ENCODE measurements around the gene SHISA7. TPM values are rescaled to one million over a fixed set of nuclear protein-coding genes. Genes with fewer than 3 reads are reported as not detected.

Gene SHISA7
- total RNA-seq, 1 experiment from 2014 or later = not detected

- peaks cover 23% of the 10 kb centered on the region for H3K36me3 Mint-ChIP-seq (ENCODE audit: insufficient read depth, unreplicated experiment)
- intact Hi-C loops (cut with micrococcal nuclease; ENCODE audit: unreplicated experiment) = no loop called here
- 0 out of 2 replicates have a peak, but pooled peaks cover 3% of the 10 kb centered on the region for H3K4me1 ChIP-seq
- no peak for DNase-seq
- peak overlapping the region; percentile 76 for H3K4me3 Mint-ChIP-seq (ENCODE audit: unreplicated experiment)
- BruUV-seq (replicated peaks) = TSS peak; percentile 60
- peak overlapping the region; percentile 73 for H3K27ac Mint-ChIP-seq (ENCODE audit: unreplicated experiment)
- peaks cover 7% of the 10 kb centered on the region for H3K4me1 Mint-ChIP-seq (ENCODE audit: low read depth, unreplicated experiment)
- ChIA-PET POLR2A (interaction anchor here (1.0 to 1.2 kb wide), 6 partner anchors 9 to 205 kb away, joined by 3 to 22 read pairs (median 6); partner anchors contain the start of genes HSPBP1, UBE2S and ZNF628), CTCF (interaction anchor here (0.9 to 2.6 kb wide), 6 partner anchors 8 to 96 kb away, joined by 3 to 19 read pairs (median 5); partner anchors contain the start of genes ISOC2 and ZNF628)
- no peaks in the 10 kb centered on the region for H3K9me3 ChIP-seq
- no peaks in the 10 kb centered on the region for H3K27me3 Mint-ChIP-seq (ENCODE audit: insufficient read depth, unreplicated experiment)
- H3K9me3 Mint-ChIP-seq (ENCODE audit: unreplicated experiment) = no peaks in the 10 kb centered on the region
- H3K36me3 ChIP-seq (ENCODE audit: control insufficient read depth, insufficient read depth, low read length) = no peaks in the 10 kb centered on the region; the same call in 1 of the 2 replicates
- H3K4me3 ChIP-seq (ENCODE audit: low read depth, low read length) = peak overlapping the region; percentile 90
- H3K27me3 ChIP-seq (replicated peaks; ENCODE audit: control insufficient read depth, insufficient read depth, low read length) = no peaks in the 10 kb centered on the region
- TF ChIP-seq CTCF (IDR thresholded peaks at IDR 0.05; ENCODE audit: insufficient read depth in 1 of 2, low read depth in 1 of 2, low read length in 1 of 2, severe bottlenecking in 1 of 2, unreplicated experiment in 1 of 2) = no peak
These were observed 42.4 kb upstream of the SHISA7 start for GRCh38 chr19:55485439-55486011.

GRCh38 chr19:55484593-55485438 is 41.7 kb upstream of the SHISA7 start, which contains the start of gene NAT14:
TSS of gene NAT14 (plus strand) at chr19:55485188. CDS start at chr19:55485709, 521 bp downstream.
- 0 out of 2 replicates have a peak, but pooled peaks cover 3% of the 10 kb centered on the region for H3K4me1 ChIP-seq
- no peaks in the 10 kb centered on the region for H3K9me3 Mint-ChIP-seq (ENCODE audit: unreplicated experiment)
- H3K4me3 Mint-ChIP-seq (ENCODE audit: unreplicated experiment) = peak within 1 kb of the TSS; percentile 76
- BruUV-seq (replicated peaks) = no TSS peak
- intact Hi-C loops (cut with micrococcal nuclease; ENCODE audit: unreplicated experiment) = no loop called here
- H3K27me3 ChIP-seq (replicated peaks; ENCODE audit: control insufficient read depth, insufficient read depth, low read length) = no peaks in the 10 kb centered on the region
- peaks cover 7% of the 10 kb centered on the region for H3K4me1 Mint-ChIP-seq (ENCODE audit: low read depth, unreplicated experiment)
- no peaks in the 10 kb centered on the region for H3K27me3 Mint-ChIP-seq (ENCODE audit: insufficient read depth, unreplicated experiment)
- peak; percentile 78 to 88 for DNase-seq
- H3K4me3 ChIP-seq (ENCODE audit: low read depth, low read length) = peak within 1 kb of the TSS; percentile 90
- H3K27ac Mint-ChIP-seq (ENCODE audit: unreplicated experiment) = peak within 1 kb of the TSS; percentile 73
- no peaks in the 10 kb centered on the region for H3K9me3 ChIP-seq
- POLR2A ChIA-PET = interaction anchor here (0.6 to 1.2 kb wide), 8 partner anchors 9 to 1843 kb away, joined by 3 to 22 read pairs (median 6); partner anchors contain the start of genes HSPBP1, ISOC2, UBE2S and ZNF628
- H3K36me3 Mint-ChIP-seq (ENCODE audit: insufficient read depth, unreplicated experiment) = peaks cover 23% of the 10 kb centered on the region
- CTCF ChIA-PET = interaction anchor here (0.9 to 2.6 kb wide), 6 partner anchors 8 to 97 kb away, joined by 3 to 19 read pairs (median 5); partner anchors contain the start of genes ISOC2 and ZNF628
- no peak for TF ChIP-seq CTCF (IDR thresholded peaks at IDR 0.05; ENCODE audit: insufficient read depth in 1 of 2, low read depth in 1 of 2, low read length in 1 of 2, severe bottlenecking in 1 of 2, unreplicated experiment in 1 of 2)
- no peaks in the 10 kb centered on the region; the same call in 1 of the 2 replicates for H3K36me3 ChIP-seq (ENCODE audit: control insufficient read depth, insufficient read depth, low read length)
